HG02571 (cell line): ENCODE data around the gene SGMS1.
"Not testable (repeated sequence)": the region's sequence is repeated elsewhere in the genome, so short reads cannot be mapped to it uniquely, and the experiment has no call there.

ENCODE experiments used
- ATAC-seq: cut with Tn5 transposase; IDR thresholded peaks from one replicate; pipeline ENCODE4 v1.9.1; 2021; ENCODE audit warnings: mild to moderate bottlenecking, moderate library complexity; ENCODE audit not compliant: unreplicated experiment

Gene SGMS1

DNA sequence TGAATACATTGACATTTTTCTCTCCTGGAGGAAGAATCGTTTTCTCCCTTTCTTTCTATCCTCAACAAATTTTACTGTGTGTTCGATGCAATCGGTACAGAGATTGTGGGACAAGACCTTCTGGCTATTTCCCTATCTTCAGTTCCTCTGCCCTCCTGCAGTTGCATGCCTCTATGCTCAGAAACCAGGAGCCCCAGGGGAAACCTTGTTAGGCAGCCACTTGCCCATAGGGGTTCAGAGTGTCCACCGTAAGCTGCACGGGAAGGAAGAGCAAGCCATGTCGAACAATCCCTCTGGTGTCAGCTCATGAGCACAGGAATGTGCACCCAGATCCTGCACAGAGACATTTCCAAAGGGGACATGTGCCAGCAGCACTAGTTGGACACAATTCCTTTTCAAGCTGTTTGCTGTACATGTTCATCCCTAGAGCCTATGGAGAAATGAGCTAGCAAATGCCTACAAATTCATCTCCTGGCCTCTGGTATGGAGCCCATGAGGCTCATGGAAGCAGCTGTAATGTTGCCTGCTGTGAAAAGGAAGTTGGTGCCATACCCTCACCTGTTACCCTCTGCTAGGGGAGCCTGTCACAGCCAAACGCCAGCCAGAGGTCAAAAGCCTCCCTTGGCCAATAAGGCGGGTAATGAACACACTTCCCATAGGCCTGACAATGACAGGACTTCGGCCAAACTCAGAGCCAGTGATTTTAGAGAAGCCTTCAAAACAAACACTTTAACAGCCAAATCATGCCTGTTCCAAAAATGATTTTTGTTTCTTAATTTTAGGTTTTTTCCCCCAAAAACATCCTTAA, 336.6 kb downstream of the SGMS1 start:
- no peak for ATAC-seq

DNA sequence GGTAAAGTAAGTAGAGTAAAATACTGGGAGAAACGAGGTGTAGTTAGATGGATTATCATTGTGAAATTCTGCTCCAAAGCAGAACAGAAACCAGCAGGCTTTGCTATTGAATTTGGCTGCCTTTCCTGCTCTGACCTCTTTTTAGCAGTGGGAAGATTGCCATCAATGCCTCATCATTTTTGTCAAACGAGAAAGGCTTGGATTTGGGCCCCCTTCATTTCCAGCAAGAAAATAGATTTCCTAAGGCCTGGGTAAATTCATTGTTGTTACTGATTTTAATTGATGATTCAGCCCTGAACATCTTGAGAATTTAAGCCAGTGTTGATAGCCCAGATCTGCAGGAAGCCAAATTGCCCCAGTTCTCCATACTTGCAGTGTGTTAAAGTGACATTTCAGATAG, 337.2 kb downstream of the SGMS1 start:
- ATAC-seq, result no peak

DNA sequence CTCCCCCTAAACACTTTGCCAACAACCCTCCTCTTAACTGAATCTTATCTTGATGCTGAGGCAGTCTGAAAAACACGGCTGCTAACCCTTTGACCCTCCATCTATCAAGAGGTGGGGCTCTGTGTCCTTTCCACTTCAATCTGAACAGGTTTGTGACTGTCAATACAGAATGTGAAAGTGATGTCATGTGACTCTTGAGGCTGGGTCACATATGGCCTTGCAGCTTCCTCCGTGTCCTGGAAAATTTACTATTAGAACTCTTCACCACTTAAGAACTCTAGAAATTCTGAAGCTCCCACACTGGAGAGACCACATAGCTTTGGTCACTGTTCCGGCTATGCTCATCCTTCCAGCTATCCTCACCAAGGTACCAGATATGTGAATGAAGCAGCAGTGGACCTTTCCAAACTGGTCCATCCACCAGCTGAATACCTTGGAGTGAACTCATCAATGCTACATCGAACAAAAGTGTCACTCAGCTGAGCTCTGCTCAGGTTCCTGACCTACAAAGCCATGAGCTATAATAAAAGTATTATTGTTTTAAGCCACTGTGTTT, 341.7 kb downstream of the SGMS1 start:
- no peak for ATAC-seq

DNA sequence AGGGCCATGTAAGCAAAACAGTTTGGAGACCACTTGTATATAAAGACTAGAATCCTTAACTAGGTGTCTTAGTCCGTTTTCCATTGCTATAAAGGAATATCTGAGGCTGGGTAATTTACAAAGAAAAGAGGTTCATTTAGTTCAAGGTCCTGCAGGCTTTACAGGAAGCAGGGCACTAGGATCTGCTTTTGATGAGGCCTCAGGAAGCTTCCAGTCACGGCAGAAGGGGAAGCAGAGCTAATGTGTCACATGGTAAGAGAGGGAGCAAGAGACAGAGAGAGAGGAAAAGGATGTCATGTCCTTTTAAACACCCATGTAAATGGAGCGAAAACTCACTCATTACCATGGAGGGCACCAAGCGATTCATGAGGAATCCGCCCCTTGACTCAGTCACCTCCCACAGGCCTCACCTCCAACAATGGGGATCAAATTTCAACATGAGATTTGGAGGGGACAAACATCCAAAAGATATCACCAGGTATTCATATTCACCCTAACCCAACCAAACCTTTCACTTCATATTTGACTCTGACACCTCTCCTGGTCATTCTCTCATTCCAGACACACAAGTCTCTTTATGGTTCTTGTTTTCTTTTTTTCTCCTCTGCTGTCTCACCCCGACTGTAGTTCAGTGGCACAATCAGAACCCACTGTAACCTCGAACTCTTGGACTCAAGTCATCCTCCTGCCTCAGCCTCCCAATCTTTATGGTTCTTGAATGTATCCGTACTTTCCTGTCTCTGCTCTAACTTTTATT, 342.4 kb downstream of the SGMS1 start:
- no peak for ATAC-seq

DNA sequence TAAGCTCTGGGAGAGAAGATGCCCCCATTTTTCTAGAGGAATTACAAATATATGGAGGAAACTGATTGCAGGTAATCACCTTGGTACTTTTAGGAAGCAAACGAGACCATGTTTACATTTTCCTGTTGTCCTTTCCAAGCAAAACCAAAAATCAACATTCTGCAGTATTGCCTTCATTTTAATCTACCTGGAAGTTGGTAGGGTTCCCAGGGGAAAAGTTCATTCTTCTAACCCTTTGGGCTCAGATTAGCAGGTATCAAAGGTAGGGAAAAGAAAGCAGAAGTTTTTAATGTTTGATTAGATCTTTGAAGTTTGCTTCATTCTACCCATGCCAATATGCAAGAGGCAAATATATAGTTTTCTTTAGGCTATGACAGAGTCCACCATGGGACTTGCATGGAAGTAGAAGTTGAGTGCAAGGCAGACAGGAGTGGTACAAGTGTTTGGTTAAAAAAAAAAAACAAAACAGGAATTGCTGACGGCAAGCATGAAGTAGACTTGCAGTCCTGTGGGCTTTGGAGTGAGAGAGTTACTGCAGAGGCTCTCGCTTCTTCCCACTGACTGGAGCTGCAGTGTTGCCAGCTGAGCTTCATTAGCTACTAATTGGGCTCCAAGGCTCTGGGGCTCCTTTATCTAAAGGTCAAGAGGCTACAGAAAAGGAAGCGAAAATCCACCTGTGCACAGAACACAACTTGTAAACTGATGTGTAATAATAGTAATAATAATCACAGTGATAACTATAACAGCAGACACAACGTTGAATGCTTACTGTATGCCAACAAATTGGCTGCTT, 343.5 kb downstream of the SGMS1 start:
- no peak for ATAC-seq

DNA sequence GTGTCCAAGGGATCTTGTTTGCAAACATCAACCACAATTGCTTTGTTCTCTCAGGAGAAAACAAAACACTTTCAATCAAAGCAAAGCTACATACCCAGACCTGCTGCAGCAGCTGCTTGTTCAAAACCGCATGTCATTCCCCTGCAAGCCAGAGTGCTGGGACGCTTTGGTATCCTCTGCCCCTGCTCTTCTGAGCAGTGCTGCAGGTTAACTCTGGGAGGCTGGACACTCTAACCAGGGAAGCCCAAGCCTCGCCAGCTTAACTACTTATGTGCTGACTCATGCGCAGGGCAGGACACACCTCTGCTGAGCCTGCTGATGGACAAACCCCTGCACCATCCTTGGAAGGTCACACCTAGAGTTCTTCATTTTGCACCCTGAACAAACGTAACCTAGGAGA, 344.3 kb downstream of the SGMS1 start:
- no peak for ATAC-seq

DNA sequence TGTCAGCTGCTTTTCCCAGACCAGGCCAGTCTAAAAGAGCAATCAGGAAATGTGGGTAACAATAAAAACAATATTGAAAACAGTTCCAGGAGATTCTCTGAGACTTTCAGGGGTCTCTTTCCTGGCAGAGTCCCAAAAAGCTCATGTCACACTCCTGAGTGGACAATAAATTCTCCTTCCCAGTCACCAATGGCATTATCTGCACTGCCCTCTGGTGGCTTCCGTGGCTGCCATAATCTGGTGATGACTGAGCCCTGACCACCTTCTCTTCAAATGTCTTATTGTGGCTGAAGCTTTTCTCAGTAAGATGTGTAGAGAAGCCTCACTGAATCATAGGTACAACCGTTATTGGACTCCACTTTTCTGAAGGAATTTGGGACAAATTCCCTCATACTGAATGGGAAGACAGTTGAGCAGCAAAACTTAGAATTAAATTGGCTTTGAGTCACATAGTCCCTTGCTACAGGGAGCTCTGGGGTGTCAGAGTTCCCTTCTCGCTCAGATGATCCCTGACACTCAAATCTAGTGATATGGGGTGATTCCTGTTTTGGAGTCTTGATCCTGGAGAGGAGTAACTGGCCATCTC, 348.0 kb downstream of the SGMS1 start:
- no peak for ATAC-seq

DNA sequence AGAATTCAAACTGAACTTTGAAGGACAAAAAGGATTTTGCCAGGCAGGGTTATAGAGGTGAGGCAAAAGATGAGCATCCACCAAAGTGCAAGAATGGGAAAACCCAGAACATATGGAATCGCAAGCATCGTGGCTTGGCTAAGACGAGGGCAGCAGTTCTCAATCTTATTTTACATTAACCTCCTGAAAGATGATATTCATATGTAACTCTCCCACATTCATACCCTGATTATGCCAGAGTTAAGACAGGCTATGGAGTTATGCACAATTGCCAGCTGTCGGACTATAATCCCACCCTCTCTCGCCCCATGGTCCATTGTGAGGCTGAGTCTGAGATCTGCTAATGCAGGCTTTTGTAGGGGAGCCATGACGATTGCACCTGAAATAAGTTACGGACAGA, 351.2 kb downstream of the SGMS1 start:
- ATAC-seq, result no peak

DNA sequence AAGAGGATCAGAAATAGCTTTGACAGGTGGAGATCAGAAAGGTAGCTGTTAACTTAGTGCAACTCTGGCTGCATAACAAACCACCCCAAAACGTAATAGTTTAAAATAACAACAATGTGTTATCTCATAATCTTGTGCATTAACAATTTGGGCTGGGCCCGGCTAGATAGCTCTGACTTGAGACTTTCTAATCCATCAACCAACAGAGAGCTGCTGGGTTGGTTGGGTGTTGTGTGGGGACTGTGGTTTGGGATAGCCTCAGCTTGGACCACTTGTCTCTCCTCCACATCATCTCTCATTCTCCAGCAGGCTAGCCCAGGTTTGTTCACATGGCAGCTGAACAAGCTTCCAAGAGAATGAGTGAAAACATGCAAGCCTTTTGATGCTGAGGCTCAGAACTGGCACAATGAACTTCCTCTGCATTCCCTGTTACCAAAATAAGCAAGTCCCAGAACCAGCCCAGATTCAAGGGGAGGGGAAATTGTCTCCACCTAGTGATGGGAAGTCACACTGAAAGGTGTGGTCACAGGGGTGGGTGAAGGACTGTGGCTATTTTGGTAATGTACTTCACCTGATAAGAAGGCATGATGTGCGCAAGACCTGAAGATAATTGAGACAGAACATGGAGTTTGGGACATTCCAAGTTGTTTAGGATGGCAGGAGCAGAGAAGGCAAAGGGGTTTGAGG, 352.0 kb downstream of the SGMS1 start:
- ATAC-seq, result no peak

DNA sequence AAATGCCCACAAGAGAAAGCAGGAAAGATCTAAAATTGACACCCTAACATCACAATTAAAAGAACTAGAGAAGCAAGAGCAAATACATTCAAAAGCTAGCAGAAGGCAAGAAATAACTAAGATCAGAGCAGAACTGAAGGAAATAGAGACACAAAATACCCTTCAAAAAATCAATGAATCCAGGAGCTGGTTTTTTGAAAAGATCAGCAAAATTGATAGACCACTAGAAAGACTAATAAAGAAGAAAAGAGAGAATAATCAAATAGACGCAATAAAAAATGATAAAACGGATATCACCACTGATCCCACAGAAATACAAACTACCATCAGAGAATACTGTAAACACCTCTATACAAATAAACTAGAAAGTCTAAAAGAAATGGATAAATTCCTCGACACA, 355.9 kb downstream of the SGMS1 start:
- ATAC-seq, result not testable (repeated sequence)

DNA sequence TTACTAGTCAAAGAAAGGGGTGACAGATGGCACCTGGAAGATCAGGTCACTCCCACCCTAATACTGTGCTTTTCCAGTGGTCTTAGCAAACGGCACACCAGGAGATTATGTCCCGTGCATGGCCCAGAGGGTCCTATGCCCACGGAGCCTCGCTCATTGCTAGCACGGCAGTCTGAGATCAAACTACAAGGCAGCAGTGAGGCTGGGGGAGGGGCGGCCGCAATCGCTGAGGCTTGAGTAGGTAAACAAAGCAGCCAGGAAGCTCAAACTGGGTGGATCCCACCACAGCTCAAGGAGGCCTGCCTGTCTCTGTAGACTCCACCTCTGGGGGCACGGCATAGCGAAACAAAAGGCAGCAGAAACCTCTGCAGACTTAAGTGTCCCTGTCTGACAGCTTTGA, 361.1 kb downstream of the SGMS1 start:
- not testable (repeated sequence) for ATAC-seq

DNA sequence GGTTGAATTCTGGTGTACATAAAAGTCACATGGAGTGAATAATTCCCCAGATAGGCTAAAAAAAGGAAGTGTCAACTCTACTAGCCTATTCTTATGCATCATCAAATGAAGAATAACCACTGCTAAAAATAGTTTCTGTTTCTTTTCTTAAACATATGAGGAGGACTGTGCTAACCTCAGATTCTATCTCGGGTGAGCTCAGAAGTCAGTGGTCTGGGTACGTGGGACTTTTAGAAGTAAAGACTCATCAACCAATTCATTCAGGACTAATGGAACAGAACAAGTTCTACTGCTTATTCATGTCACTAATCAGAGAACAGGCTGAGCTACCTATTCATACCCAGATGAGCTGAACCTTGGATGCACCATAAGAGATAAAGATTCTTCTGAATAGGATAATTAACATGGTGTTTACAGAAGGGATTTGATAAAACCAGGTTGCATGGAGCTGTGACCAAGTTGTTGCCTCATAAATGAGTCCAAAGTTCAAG, 362.9 kb downstream of the SGMS1 start:
- peak; percentile 98 for ATAC-seq
